Measurements from ENCODE around the gene GNAO1. TPM values are rescaled to one million over a fixed set of nuclear protein-coding genes. Genes with fewer than 3 reads are reported as not detected.

Gene GNAO1
- polyA plus RNA-seq, 1 of the 3 experiments (the other 2 are of a cell fraction) = 0.30 TPM

DNA sequence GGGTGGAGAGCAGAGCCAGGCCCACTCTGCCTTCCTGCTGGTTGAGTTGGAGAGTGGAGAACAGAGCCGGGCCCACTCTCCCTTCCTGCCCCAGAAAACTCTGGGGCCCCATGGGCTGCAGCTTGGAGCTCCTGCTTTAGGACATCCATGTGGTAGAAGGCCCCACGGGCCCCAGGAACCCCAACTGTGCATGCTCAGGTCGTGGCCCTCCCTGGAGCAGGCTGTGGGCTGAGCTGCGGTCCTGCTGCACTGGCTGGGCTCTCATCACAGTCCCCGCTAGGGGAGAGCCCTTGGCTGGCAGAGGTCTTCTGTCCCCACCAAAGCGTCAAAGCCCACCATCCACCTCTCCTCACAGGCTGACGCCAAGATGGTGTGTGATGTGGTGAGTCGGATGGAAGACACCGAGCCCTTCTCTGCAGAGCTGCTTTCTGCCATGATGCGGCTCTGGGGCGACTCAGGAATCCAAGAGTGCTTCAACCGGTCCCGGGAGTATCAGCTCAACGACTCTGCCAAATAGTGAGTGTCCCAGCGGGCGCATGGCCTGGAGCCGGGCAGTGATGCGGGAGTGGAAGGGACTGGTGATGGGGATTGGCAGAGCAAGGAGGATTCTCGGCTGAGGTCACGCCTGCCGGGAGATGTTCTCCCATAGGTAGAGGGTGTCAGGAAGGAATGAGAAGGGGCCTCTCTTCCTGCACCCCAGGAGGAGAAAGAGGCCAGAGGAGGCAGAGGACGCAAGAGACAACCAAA lies 137.2 kb downstream of the GNAO1 start:
- no peak overlapping the region for H3K4me2 ChIP-seq
- H3K9me3 ChIP-seq = no peaks in the 10 kb centered on the region
- H2AFZ ChIP-seq (ENCODE audit: low read depth) = no peak overlapping the region
- no peaks in the 10 kb centered on the region for H4K20me1 ChIP-seq (ENCODE audit: insufficient read depth)
- DNase-seq = no peak
- H3K79me2 ChIP-seq (ENCODE audit: insufficient read depth) = no peaks in the 10 kb centered on the region
- H3K4me1 ChIP-seq (ENCODE audit: control insufficient read depth in 1 of 2, insufficient read depth in 2 of 2, low read depth in 1 of 2, low read length in 1 of 2) = no peaks in the 10 kb centered on the region; a peak in 1 of 4 replicates
- H3K4me3 ChIP-seq (ENCODE audit: low read depth in 2 of 2, low read length in 1 of 2) = no peak overlapping the region
- POLR2A ChIA-PET = no interaction called here
- no peak overlapping the region for H3K27ac ChIP-seq (ENCODE audit: low read depth in 2 of 2, low read length in 1 of 2)
- TF ChIP-seq FOXM1 (IDR thresholded peaks at IDR 0.05; ENCODE audit: low read depth) (no peak), ZBTB33 (IDR thresholded peaks at IDR 0.05; ENCODE audit: borderline replicate concordance, low read depth) (no peak), GATA2 (CRISPR knock-in tag; IDR thresholded peaks at IDR 0.05) (no peak), NRF1 (IDR thresholded peaks at IDR 0.05; ENCODE audit: low read depth, low read length) (no peak), ELF1 (IDR thresholded peaks at IDR 0.05) (no peak), USF1 (IDR thresholded peaks at IDR 0.05; ENCODE audit: borderline replicate concordance, low read depth) (no peak), RFX5 (IDR thresholded peaks at IDR 0.05; ENCODE audit: low read length) (no peak), POLR2AphosphoS5 (IDR thresholded peaks at IDR 0.05; ENCODE audit: low read depth, low read length) (no peak), TCF12 (IDR thresholded peaks at IDR 0.05) (no peak), PBX3 (IDR thresholded peaks at IDR 0.05) (no peak), USF2 (IDR thresholded peaks at IDR 0.05; ENCODE audit: borderline replicate concordance, low read depth, low read length) (no peak)
- TF ChIP-seq, protein P1, sequence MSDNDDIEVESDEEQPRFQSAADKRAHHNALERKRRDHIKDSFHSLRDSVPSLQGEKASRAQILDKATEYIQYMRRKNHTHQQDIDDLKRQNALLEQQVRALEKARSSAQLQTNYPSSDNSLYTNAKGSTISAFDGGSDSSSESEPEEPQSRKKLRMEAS (IDR thresholded peaks at IDR 0.05; ENCODE audit: low read depth) = no peak
- TF ChIP-seq, protein P2, sequence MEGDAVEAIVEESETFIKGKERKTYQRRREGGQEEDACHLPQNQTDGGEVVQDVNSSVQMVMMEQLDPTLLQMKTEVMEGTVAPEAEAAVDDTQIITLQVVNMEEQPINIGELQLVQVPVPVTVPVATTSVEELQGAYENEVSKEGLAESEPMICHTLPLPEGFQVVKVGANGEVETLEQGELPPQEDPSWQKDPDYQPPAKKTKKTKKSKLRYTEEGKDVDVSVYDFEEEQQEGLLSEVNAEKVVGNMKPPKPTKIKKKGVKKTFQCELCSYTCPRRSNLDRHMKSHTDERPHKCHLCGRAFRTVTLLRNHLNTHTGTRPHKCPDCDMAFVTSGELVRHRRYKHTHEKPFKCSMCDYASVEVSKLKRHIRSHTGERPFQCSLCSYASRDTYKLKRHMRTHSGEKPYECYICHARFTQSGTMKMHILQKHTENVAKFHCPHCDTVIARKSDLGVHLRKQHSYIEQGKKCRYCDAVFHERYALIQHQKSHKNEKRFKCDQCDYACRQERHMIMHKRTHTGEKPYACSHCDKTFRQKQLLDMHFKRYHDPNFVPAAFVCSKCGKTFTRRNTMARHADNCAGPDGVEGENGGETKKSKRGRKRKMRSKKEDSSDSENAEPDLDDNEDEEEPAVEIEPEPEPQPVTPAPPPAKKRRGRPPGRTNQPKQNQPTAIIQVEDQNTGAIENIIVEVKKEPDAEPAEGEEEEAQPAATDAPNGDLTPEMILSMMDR (IDR thresholded peaks at IDR 0.05) = no peak
- CTCF ChIA-PET = interaction anchor here (1.1 to 8.6 kb wide), 4 partner anchors 9 to 864 kb away, joined by 3 to 52 read pairs (median 25); no protein-coding TSS in a partner anchor
- no peaks in the 10 kb centered on the region for H3K27me3 ChIP-seq (ENCODE audit: insufficient read depth)
- H3F3A ChIP-seq (replicated peaks; ENCODE audit: insufficient read depth) = no peaks in the 10 kb centered on the region
- H3K9me2 ChIP-seq = no peaks in the 10 kb centered on the region
- H3K36me3 ChIP-seq (replicated peaks in 1 of 2; ENCODE audit: control insufficient read depth in 1 of 2, insufficient read depth in 2 of 2, low read length in 1 of 2) = no peaks in the 10 kb centered on the region
- WGBS (ENCODE audit: low lambda C conversion rate) = 81% methylated on average over 16 of the region's 22 CpGs
- H3K9ac ChIP-seq = no peak overlapping the region
